GM15510 (cell line): Measurements from ENCODE around the gene ARSG.

Source experiments
- POLR2A ChIP-seq: IDR thresholded peaks from 3 replicates; pipeline ENCODE4 v1.6.1; 2011; ENCODE audit warnings: borderline replicate concordance; ENCODE audit not compliant: insufficient read length; ENCODE audit errors: extremely low read depth

Gene ARSG

DNA sequence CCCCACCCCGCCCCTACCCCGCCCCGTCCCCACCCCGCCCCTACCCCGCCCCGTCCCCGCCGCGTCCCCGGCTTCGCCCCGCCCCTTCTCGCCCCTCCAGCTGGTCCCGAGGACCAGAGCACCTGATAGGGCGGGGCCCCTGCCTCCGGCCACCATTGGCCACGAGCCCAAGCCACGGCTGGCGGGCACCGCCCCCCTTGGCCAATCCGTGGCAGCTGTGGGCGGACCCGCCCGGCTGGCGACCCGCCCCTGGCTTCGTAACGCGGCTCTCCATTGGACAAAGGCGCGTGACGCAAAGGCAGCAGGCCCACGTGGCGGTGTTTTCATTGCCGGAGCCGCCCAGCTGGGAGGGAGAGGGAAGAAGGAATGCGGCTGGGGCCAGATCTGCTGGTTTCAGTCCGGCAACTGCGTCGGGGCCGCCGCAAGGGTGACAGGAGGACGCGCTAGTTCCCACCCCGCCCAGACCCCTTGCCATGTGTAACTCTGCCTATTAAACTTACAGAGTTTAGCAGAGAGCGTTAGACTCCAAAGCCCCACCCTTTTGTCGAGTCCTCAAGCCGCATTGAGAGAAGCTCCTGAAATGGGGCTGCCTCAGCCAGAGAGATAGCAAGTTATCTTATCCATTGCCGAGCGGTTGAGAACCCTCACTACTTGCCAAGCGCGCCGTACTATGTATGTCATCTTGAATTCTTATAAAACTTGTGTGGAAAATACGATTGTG lies 166.4 kb downstream of the ARSG start:
- TF ChIP-seq POLR2A, result peak; percentile 81

DNA sequence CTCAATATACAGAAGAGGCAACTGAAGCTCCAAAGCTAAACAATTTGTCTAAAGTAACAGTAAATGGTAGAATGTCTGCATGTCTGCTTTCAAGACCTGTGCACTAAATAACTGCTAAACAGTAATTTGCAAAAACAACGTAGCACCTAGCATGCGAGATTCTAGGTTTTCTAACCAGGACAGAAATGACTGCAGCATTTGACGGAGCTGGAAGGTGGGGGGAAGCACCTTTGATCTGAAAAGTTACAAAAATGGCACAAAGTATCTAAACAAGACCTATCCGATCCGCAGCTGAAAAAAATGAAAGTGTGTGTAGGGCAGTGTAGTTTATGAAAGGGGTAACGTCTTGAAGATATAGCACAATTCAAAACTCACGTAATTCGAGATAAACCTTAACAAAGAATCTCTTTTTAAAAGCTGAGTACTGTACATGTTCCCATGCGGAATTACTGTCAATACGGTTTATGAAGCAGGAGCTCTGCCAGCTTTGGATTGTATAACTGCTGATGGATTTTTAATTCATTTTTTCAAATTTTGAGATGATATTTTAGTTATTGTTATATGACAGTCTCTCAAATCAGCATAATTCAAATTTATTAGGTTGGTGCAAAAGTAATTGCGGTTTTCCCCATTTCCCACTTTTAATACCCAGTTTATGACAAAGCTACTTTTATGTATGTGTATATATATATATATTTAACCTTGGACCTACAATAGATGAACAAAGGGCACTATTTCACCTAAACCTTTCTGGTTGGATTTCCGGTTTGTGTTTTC lies 167.2 kb downstream of the ARSG start:
- no peak for TF ChIP-seq POLR2A

- TF ChIP-seq POLR2A, result no peak
These were observed 167.8 kb downstream of the ARSG start for GRCh38 chr17:68459037-68459639.

- TF ChIP-seq POLR2A, result no peak
These were observed 168.9 kb downstream of the ARSG start for GRCh38 chr17:68460146-68460545.

DNA sequence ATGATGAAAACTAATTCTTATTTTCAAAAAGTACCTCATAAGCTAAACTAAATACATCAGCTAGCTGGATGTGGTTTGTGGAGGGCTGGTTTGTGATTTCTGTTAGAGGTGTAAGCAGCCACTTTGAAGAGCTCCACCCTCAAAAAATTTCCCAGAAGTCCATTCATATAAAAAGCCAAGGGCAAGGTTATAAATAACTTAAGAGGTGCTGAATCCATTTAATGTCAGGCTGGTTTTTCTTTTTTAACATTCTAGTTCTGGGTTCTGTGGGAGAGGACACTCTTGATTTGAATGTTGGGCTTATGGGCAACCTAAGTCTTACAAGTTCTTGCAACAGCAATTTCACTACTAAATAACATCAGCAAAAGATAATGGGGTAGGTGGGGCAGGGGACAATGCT lies 169.4 kb downstream of the ARSG start:
- TF ChIP-seq POLR2A, result peak; percentile 7

- no peak for TF ChIP-seq POLR2A
These were observed 169.8 kb downstream of the ARSG start for GRCh38 chr17:68461122-68461539.

- TF ChIP-seq POLR2A, result peak; percentile 32
These were observed 170.3 kb downstream of the ARSG start for GRCh38 chr17:68461589-68461988.

GRCh38 chr17:68462381-68463210 lies 171.3 kb downstream of the ARSG start:
- peak; percentile 18 for TF ChIP-seq POLR2A

DNA sequence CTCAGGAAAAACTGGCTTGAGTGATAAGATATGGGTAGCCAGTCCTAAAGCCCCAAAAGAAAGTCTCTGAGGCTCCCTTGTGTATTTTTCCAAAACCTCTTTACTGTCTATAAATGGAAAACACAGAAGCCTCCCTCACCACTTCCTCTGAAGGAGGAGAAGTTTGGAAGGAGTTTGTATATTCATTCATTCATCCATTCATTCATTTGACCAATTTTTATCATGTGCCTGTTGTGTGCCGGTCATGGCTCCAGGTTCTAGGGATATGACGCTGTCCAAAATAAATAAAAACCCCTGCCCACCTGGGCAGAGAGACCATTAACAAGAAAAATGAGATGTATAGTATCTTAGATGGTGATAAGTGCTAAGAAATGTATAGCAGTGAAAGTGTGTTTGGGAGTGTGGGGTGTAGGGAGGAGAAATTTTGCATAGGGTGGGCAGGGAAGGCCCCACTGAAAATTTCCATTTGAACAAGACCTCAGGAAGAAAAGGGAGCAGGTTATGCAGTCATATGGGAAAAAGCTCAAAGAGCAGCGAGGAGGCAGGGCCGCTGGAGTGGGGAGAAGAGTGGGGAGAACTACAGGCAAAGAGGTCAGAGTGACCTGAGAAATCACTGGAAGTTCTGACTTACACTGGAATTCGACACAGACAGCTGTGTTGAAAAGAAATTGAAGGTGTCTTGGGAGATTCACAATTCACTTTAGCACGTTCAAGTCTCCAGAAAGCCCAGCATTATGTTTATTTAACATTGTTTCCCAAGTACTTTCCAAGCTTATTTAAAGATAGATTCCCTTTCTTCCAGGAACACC lies 172.1 kb downstream of the ARSG start:
- no peak for TF ChIP-seq POLR2A

DNA sequence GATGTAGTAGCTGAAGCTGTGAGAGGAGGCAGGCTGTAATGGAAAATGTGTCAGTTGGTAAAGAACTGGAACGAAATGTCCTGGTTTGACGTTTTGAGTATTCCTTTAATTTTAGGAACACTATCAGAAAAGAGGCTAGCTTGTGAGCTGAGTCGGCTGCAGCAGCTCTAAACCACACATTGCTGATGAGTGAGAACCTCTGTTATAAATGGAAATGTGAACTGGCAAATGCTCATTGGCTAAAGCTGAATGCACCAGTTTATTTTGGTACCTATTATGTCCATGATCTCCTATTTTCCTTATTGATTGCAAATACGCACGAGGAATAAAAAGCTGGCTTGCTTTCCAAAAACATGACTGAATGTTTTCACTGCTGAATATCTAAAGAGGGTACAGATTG lies 177.0 kb downstream of the ARSG start:
- TF ChIP-seq POLR2A, result no peak

- TF ChIP-seq POLR2A, result no peak
These were observed 177.5 kb downstream of the ARSG start for GRCh38 chr17:68468788-68469187.
